Measurements from ENCODE around the gene P2RY6. TPM values are rescaled to one million over a fixed set of nuclear protein-coding genes. Genes with fewer than 3 reads are reported as not detected.
"Not testable (repeated sequence)": the region's sequence is repeated elsewhere in the genome, so short reads cannot be mapped to it uniquely, and the experiment has no call there.

P2RY6 gene
- total RNA-seq, 2 experiments from 2014 or later = not detected

- Mint-ChIP-seq H3K27ac (no peak overlapping the region), H3K9me3 (no peaks in the 10 kb centered on the region), H3K4me3 (no peak overlapping the region), H3K27me3 (peaks cover 20% of the 10 kb centered on the region), H3K4me1 (no peaks in the 10 kb centered on the region), H3K36me3 (ENCODE audit: low read depth) (no peaks in the 10 kb centered on the region)
- ChIA-PET POLR2A (no interaction called here), CTCF (interaction anchor here (1.9 kb wide), 1 partner anchor 12 kb away, joined by 4 read pairs; no protein-coding TSS in a partner anchor)
- DNase-seq = no peak
These were observed 2.6 kb upstream of the P2RY6 start for GRCh38 chr11:73269459-73270015.

- DNase-seq = no peak
These were observed 1.9 kb upstream of the P2RY6 start for GRCh38 chr11:73270016-73270854.

GRCh38 chr11:73270855-73271477, 1.2 kb upstream of the P2RY6 start:
- H3K27ac Mint-ChIP-seq = no peak overlapping the region
- H3K27me3 Mint-ChIP-seq = peaks cover 16% of the 10 kb centered on the region
- ChIA-PET POLR2A (no interaction called here), CTCF (interaction anchor here (1.1 to 2.8 kb wide), 2 partner anchors 18 to 23 kb away, joined by 3 to 10 read pairs; no protein-coding TSS in a partner anchor)
- no peaks in the 10 kb centered on the region for H3K9me3 Mint-ChIP-seq
- no peaks in the 10 kb centered on the region for H3K4me1 Mint-ChIP-seq
- H3K4me3 Mint-ChIP-seq = no peak overlapping the region
- H3K36me3 Mint-ChIP-seq (ENCODE audit: low read depth) = no peaks in the 10 kb centered on the region
- DNase-seq = no peak

More at GRCh38 chr11:73270016-73270854, 1.9 kb upstream of the P2RY6 start:
- CTCF ChIA-PET = interaction anchor here (1.1 kb wide), 1 partner anchor 24 kb away, joined by 3 read pairs; no protein-coding TSS in a partner anchor
- H3K27me3 Mint-ChIP-seq = peaks cover 18% of the 10 kb centered on the region
- H3K9me3 Mint-ChIP-seq = no peaks in the 10 kb centered on the region
- POLR2A ChIA-PET = no interaction called here
- no peaks in the 10 kb centered on the region for H3K36me3 Mint-ChIP-seq (ENCODE audit: low read depth)
- no peaks in the 10 kb centered on the region for H3K4me1 Mint-ChIP-seq
- no peak overlapping the region for H3K4me3 Mint-ChIP-seq
- no peak overlapping the region for H3K27ac Mint-ChIP-seq

- not testable (repeated sequence) for H3K4me1 Mint-ChIP-seq, DNase-seq
- CTCF ChIA-PET = interaction anchor here (2.8 kb wide), 1 partner anchor 17 kb away, joined by 10 read pairs; no protein-coding TSS in a partner anchor
These were observed 666 bp upstream of the P2RY6 start for GRCh38 chr11:73271478-73271865.

GRCh38 chr11:73272680-73273038, 521 bp downstream of the P2RY6 start:
- no peak for DNase-seq
- H3K4me1 Mint-ChIP-seq = no peaks in the 10 kb centered on the region
- POLR2A ChIA-PET = no interaction called here
- H3K27me3 Mint-ChIP-seq = peaks cover 13% of the 10 kb centered on the region
- CTCF ChIA-PET = interaction anchor here (0.7 to 2.8 kb wide), 2 partner anchors 10 to 16 kb away, joined by 3 to 10 read pairs; no protein-coding TSS in a partner anchor
- no peaks in the 10 kb centered on the region for H3K36me3 Mint-ChIP-seq (ENCODE audit: low read depth)
- H3K9me3 Mint-ChIP-seq = no peaks in the 10 kb centered on the region
- H3K27ac Mint-ChIP-seq = no peak overlapping the region
- H3K4me3 Mint-ChIP-seq = no peak overlapping the region

More at GRCh38 chr11:73271478-73271865, 666 bp upstream of the P2RY6 start:
- H3K36me3 Mint-ChIP-seq (ENCODE audit: low read depth); H3K4me3 Mint-ChIP-seq; H3K27ac Mint-ChIP-seq; H3K9me3 Mint-ChIP-seq; POLR2A ChIA-PET: not testable (repeated sequence)
- peaks cover 12% of the 10 kb centered on the region for H3K27me3 Mint-ChIP-seq

- no peaks in the 10 kb centered on the region for H3K4me1 Mint-ChIP-seq
- H3K27me3 Mint-ChIP-seq = peaks cover 13% of the 10 kb centered on the region
- DNase-seq = no peak
- no peaks in the 10 kb centered on the region for H3K36me3 Mint-ChIP-seq (ENCODE audit: low read depth)
- no peak overlapping the region for H3K4me3 Mint-ChIP-seq
- H3K27ac Mint-ChIP-seq = no peak overlapping the region
- POLR2A ChIA-PET = no interaction called here
- CTCF ChIA-PET = interaction anchor here (1.3 to 2.8 kb wide), 3 partner anchors 9 to 21 kb away, joined by 3 to 10 read pairs (median 4); no protein-coding TSS in a partner anchor
- H3K9me3 Mint-ChIP-seq = no peaks in the 10 kb centered on the region
These were observed 1.2 kb downstream of the P2RY6 start for GRCh38 chr11:73273222-73273895.

GRCh38 chr11:73274191-73274590, 2.1 kb downstream of the P2RY6 start:
- H3K36me3 Mint-ChIP-seq (ENCODE audit: low read depth); H3K27ac Mint-ChIP-seq; DNase-seq; POLR2A ChIA-PET; H3K4me3 Mint-ChIP-seq; H3K4me1 Mint-ChIP-seq; H3K9me3 Mint-ChIP-seq: not testable (repeated sequence)
- peaks cover 15% of the 10 kb centered on the region for H3K27me3 Mint-ChIP-seq
- CTCF ChIA-PET = interaction anchor here (1.3 to 1.6 kb wide), 2 partner anchors 10 to 22 kb away, joined by 3 to 4 read pairs; no protein-coding TSS in a partner anchor

GRCh38 chr11:73274722-73275380, 2.7 kb downstream of the P2RY6 start:
- CTCF ChIA-PET = interaction anchor here (0.6 to 1.6 kb wide), 4 partner anchors 9 to 98 kb away, joined by 3 to 4 read pairs (median 4); no protein-coding TSS in a partner anchor
- POLR2A ChIA-PET = no interaction called here
- H3K4me1 Mint-ChIP-seq = no peaks in the 10 kb centered on the region
- no peak overlapping the region for H3K4me3 Mint-ChIP-seq
- peaks cover 17% of the 10 kb centered on the region for H3K27me3 Mint-ChIP-seq
- DNase-seq = no peak
- no peaks in the 10 kb centered on the region for H3K9me3 Mint-ChIP-seq
- H3K27ac Mint-ChIP-seq = no peak overlapping the region
- no peaks in the 10 kb centered on the region for H3K36me3 Mint-ChIP-seq (ENCODE audit: low read depth)

- CTCF ChIA-PET = interaction anchor here (0.6 to 0.8 kb wide), 2 partner anchors 9 to 98 kb away, joined by 3 to 4 read pairs; no protein-coding TSS in a partner anchor
- peaks cover 17% of the 10 kb centered on the region for H3K27me3 Mint-ChIP-seq
- H3K36me3 Mint-ChIP-seq (ENCODE audit: low read depth) = no peaks in the 10 kb centered on the region
- H3K27ac Mint-ChIP-seq = no peak overlapping the region
- POLR2A ChIA-PET = no interaction called here
- no peaks in the 10 kb centered on the region for H3K4me1 Mint-ChIP-seq
- no peak for DNase-seq
- H3K9me3 Mint-ChIP-seq = no peaks in the 10 kb centered on the region
- no peak overlapping the region for H3K4me3 Mint-ChIP-seq
These were observed 3.2 kb downstream of the P2RY6 start for GRCh38 chr11:73275381-73275750.

GRCh38 chr11:73277467-73277866, 5.3 kb downstream of the P2RY6 start:
- Mint-ChIP-seq H3K4me1 (peaks cover 11% of the 10 kb centered on the region), H3K36me3 (ENCODE audit: low read depth) (no peaks in the 10 kb centered on the region), H3K27me3 (peaks cover 18% of the 10 kb centered on the region), H3K4me3 (no peak overlapping the region), H3K27ac (no peak overlapping the region), H3K9me3 (no peaks in the 10 kb centered on the region)
- no peak for DNase-seq
- ChIA-PET POLR2A (no interaction called here), CTCF (no interaction called here)

- peaks cover 12% of the 10 kb centered on the region for H3K4me1 Mint-ChIP-seq
- H3K27ac Mint-ChIP-seq = no peak overlapping the region
- ChIA-PET CTCF (no interaction called here), POLR2A (no interaction called here)
- no peaks in the 10 kb centered on the region for H3K36me3 Mint-ChIP-seq (ENCODE audit: low read depth)
- H3K4me3 Mint-ChIP-seq = no peak overlapping the region
- H3K27me3 Mint-ChIP-seq = peaks cover 11% of the 10 kb centered on the region
- no peaks in the 10 kb centered on the region for H3K9me3 Mint-ChIP-seq
- no peak for DNase-seq
These were observed 8.5 kb downstream of the P2RY6 start for GRCh38 chr11:73280626-73281025.

GRCh38 chr11:73281201-73281741, 9.1 kb downstream of the P2RY6 start:
- H3K27me3 Mint-ChIP-seq = peaks cover 9% of the 10 kb centered on the region
- no peaks in the 10 kb centered on the region for H3K9me3 Mint-ChIP-seq
- peaks cover 12% of the 10 kb centered on the region for H3K4me1 Mint-ChIP-seq
- CTCF ChIA-PET = no interaction called here
- POLR2A ChIA-PET = no interaction called here
- H3K4me3 Mint-ChIP-seq = no peak overlapping the region
- no peak overlapping the region for H3K27ac Mint-ChIP-seq
- no peaks in the 10 kb centered on the region for H3K36me3 Mint-ChIP-seq (ENCODE audit: low read depth)
- no peak for DNase-seq

Data from activated CD4-positive, alpha-beta T cell treated with anti-CD3 and anti-CD28 coated beads, Interleukin-2, amount 10 ng/mL, durations not matched to agents 7 days and 5 days (primary cell).